ENCODE results near the gene PIK3R6.
"Not testable (repeated sequence)": the region's sequence is repeated elsewhere in the genome, so short reads cannot be mapped to it uniquely, and the experiment has no call there.

Gene PIK3R6

GRCh38 chr17:8894673-8895578 lies 27.5 kb upstream of the PIK3R6 start:
- DNase-seq (ENCODE audit: low read depth, low spot score): peak; percentile 82

GRCh38 chr17:8894202-8894671 lies 26.8 kb upstream of the PIK3R6 start:
- DNase-seq (ENCODE audit: low read depth, low spot score): no peak

GRCh38 chr17:8893621-8894201 lies 26.2 kb upstream of the PIK3R6 start:
- DNase-seq (ENCODE audit: low read depth, low spot score): no peak

GRCh38 chr17:8893059-8893458 lies 25.6 kb upstream of the PIK3R6 start:
- no peak for DNase-seq (ENCODE audit: low read depth, low spot score)

- no peak for DNase-seq (ENCODE audit: low read depth, low spot score)
Measured at GRCh38 chr17:8892338-8892690, 24.8 kb upstream of the PIK3R6 start.

- no peak for DNase-seq (ENCODE audit: low read depth, low spot score)
Measured at GRCh38 chr17:8890671-8891070, 23.2 kb upstream of the PIK3R6 start.

GRCh38 chr17:8889458-8890210 lies 22.2 kb upstream of the PIK3R6 start:
- DNase-seq (ENCODE audit: low read depth, low spot score): no peak

GRCh38 chr17:8888704-8889302 lies 21.3 kb upstream of the PIK3R6 start:
- no peak for DNase-seq (ENCODE audit: low read depth, low spot score)

- DNase-seq (ENCODE audit: low read depth, low spot score): peak; percentile 58
Measured at GRCh38 chr17:8887834-8888703, 20.6 kb upstream of the PIK3R6 start.

GRCh38 chr17:8887301-8887700 lies 19.8 kb upstream of the PIK3R6 start:
- no peak for DNase-seq (ENCODE audit: low read depth, low spot score)

GRCh38 chr17:8885967-8886684 lies 18.7 kb upstream of the PIK3R6 start:
- no peak for DNase-seq (ENCODE audit: low read depth, low spot score)

- not testable (repeated sequence) for DNase-seq (ENCODE audit: low read depth, low spot score)
Measured at GRCh38 chr17:8885163-8885966, 17.9 kb upstream of the PIK3R6 start.

- DNase-seq (ENCODE audit: low read depth, low spot score): no peak
Measured at GRCh38 chr17:8884336-8884990, 17.0 kb upstream of the PIK3R6 start.

- no peak for DNase-seq (ENCODE audit: low read depth, low spot score)
Measured at GRCh38 chr17:8883353-8883752, 15.9 kb upstream of the PIK3R6 start.

GRCh38 chr17:8881606-8882005 lies 14.1 kb upstream of the PIK3R6 start:
- no peak for DNase-seq (ENCODE audit: low read depth, low spot score)

- no peak for DNase-seq (ENCODE audit: low read depth, low spot score)
Measured at GRCh38 chr17:8880466-8880865, 13.0 kb upstream of the PIK3R6 start.

GRCh38 chr17:8879410-8879809 lies 11.9 kb upstream of the PIK3R6 start:
- no peak for DNase-seq (ENCODE audit: low read depth, low spot score)

- no peak for DNase-seq (ENCODE audit: low read depth, low spot score)
Measured at GRCh38 chr17:8877984-8878383, 10.5 kb upstream of the PIK3R6 start.

GRCh38 chr17:8875957-8876356 lies 8.5 kb upstream of the PIK3R6 start:
- DNase-seq (ENCODE audit: low read depth, low spot score): no peak

Measured in astrocyte of the hippocampus (primary cell).